Erythroblast (primary cell): ENCODE data around the gene SIDT2.

Experiments used
- GATA1 ChIP-seq: IDR thresholded peaks from 2 replicates; pipeline ENCODE4 v1.6.1; 2011; ENCODE audit warnings: low read depth, mild to moderate bottlenecking, control low read depth, low read length, moderate library complexity
- POLR2A ChIP-seq: IDR thresholded peaks from 2 replicates; pipeline ENCODE4 v1.6.1; 2011; ENCODE audit warnings: mild to moderate bottlenecking, low read length

DNA sequence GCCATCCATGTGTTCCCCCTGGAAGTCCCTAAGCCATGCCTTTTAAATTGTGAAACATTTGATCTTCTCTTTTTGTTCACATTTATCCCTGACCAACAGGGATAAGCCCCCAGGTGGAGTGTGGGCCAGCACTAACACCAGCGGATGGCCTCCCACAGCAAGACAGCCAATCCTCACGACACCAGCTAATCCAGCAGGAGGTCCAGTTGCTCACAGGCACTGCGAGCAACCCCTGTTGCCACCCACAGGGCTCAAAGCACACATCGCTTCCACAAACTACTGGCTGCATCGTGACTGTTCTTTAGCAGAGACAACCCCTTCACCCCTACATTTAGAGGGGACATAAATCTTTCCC is 51.4 kb downstream of the SIDT2 start:
- TF ChIP-seq POLR2A (no peak), GATA1 (no peak)
